HG03442 (cell line): ENCODE results near the gene IDUA.
"Not testable (repeated sequence)": the region's sequence is repeated elsewhere in the genome, so short reads cannot be mapped to it uniquely, and the experiment has no call there.

Experiments used
- ATAC-seq: cut with Tn5 transposase; IDR thresholded peaks from one replicate; pipeline ENCODE4 v1.9.1; 2021; ENCODE audit warnings: mild to moderate bottlenecking, moderate library complexity; ENCODE audit not compliant: unreplicated experiment

Gene IDUA

DNA sequence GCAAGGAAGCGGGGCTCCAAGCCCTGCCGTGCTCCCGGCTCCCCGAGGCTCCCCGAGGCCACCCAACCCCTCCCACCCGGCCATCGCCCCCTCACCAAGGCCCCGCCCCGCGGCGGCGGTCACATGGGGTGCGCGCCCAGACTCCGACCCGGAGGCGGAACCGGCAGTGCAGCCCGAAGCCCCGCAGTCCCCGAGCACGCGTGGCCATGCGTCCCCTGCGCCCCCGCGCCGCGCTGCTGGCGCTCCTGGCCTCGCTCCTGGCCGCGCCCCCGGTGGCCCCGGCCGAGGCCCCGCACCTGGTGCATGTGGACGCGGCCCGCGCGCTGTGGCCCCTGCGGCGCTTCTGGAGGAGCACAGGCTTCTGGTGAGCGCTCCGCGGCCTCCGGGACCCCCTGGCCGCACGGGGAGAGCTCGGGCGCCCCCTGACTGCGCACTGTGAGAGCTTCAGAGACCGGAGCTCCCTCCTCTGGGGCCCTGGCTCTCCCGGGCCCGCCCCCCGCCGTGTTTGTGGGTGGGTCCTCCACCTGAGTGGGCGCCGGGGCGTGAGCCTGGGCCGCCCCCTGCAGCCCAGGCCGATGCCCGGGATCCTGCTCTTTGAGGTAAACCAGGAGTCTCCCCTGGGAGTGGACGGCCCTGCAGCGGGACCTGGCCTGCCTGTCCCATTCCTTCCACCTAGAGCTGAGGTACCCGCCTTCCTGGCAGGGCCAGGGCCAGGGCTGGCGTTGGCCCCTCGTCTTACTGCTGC, at the start of gene IDUA:
TSS of gene IDUA (plus strand) at position 166 of the 745 bp plus-strand sequence. CDS start at position 207, 41 bp downstream.
- peak; percentile 66 for ATAC-seq

DNA sequence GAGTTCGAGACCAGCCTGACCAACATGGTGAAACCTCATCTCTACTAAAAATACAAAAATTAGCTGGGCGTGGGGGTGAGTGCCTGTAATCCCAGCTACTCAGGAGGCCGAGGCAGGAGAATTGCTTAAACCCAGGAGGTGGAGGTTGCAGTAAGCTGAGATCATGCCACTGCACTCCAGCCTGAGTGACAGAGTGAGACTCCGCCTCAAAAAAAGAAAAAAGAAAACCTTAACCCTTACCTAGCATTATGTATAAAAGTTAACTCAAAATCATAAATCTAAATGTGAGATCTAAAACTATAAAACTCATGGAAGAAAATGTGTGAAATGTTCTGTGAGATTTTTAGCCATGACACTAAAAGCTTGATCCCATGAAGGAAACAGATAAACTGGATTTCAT, 47.3 kb upstream of the IDUA start:
- ATAC-seq, result not testable (repeated sequence)

DNA sequence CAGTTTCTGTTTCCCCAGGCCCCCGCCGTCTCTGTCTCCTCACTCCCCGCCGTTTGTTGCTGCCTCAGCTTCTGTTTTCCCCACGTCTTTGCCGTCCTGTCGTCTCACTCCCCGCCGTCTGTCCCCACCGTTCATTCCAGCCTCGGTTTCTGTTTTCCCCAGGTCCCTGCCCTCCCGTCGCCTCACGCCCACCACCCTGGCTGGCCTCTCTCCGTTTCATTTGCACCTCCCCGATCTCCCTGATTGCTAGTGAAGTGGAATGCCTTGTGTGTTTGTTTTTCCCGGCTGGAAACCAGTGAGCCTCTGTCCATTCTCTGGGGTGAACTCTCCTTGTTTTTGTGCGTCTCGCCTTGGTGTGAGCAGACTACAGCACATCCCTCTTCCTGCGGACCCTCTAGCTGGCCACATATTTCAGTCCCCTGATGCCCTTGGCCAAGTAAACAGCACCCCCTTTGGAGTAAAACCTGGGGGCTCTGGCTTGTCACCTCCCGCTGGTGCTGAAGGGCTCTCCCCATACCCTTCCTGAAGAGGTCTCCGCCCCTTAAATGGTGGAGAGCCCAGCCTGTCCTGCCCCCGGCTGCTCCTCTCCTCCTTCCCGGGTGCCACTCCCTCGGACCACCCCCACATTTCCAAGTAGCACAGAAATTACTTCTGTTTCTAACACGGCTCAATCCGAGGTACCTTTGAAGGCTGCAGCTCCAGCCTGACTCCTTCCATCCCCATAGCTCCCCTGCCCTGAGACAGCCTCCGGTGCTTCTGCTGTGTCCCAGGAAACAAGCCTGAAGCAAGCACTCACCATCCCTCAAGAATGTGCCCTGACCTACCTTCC, 41.4 kb upstream of the IDUA start:
- no peak for ATAC-seq

DNA sequence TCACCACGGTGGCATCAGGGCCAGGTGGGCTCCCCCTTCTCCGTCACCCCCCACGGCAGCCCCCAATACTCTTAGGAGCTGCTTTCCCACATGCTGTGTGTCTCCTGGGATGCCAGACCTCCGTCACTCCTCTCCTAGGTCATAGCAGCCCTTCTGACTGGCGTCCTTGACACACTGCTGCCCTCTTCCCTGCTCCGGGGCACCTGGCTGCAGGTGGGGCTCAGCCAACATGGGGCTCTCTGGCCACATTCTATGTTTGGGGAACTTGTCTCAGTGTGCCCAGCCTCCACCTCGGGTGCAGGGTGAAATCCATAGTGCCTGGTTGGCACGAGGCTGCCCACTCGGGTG, 40.8 kb upstream of the IDUA start:
- ATAC-seq, result no peak

GRCh38 chr4:946517-947471, 40.0 kb upstream of the IDUA start:
- ATAC-seq, result no peak

GRCh38 chr4:947491-947971, 39.3 kb upstream of the IDUA start:
- no peak for ATAC-seq

DNA sequence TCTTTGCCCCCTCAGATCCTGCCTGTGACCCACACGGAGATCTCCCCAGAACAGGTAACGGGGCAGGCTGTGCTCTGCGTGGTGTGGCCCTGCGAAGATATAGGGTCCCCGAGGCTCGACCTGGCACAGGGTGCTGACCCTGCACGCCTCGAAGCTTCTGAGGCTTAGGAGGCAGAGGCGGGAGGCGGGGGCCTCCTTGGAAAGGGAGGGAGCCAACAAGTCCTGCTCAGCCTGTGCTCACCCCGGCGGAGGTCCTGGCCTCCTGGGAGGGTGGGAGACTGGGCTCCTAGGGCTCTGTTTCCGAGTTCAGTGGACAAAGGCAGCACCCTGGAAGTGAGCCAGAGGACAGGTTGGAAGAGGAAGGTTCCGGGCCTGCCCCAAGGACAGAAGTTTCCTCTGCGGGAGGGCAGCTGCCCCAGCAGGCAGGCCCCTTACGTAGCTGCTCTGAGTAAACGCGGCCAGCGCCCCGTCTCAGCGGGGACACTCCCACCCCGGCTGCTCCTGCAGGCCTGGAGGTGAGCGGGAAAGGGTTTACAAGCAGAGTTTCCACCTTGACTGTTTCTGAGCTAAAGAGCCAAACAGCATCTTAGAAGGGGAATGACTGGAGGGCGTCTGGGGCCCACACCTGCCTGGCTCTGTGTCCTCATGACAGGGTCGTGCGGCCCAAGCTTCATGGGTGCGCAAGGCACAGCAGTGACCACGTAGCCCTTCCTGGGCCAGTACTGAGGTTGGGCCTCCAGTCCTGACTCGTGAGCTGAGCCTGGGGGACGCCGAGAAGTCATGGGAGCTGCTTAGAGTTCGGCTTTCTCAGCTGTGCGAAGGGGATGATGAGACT, 38.5 kb upstream of the IDUA start:
- no peak for ATAC-seq

DNA sequence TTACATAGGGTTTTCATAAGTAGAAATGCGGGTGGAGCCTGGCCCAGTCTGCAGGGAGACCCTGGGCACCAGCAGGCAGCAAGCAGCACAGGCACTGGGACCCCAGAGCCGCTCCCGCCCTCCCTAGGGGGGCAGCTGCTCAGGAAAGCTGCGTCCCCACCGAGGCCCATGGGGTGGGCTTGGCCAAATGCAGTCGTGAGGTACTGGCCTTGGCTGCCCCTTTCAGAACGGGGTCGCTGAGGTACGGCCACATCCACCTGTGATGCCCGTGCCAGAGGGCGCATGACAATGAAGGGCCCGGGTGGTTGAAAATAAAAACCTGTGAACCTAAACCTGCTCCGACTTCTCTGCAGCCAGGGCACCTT, 37.9 kb upstream of the IDUA start:
- no peak for ATAC-seq

DNA sequence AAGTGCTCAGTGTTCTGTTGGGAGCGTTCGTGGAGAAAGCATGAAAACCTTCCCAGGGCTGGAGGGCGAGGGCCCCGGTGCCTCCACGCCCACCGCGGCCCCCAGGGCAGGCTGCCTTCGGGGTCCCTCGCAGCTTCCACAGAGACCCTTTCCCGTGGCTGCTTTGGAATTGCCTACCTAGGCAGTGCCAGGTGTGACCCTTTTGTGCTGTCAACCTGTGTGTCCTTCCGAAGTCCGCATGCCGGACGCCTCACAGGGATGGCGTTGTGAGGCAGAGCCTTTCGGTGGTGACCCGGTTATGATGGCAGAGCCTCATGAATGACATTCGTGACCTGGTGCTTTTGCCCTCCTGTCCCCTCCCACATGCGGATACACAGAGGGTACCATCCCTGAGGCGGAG, 37.2 kb upstream of the IDUA start:
- no peak for ATAC-seq

DNA sequence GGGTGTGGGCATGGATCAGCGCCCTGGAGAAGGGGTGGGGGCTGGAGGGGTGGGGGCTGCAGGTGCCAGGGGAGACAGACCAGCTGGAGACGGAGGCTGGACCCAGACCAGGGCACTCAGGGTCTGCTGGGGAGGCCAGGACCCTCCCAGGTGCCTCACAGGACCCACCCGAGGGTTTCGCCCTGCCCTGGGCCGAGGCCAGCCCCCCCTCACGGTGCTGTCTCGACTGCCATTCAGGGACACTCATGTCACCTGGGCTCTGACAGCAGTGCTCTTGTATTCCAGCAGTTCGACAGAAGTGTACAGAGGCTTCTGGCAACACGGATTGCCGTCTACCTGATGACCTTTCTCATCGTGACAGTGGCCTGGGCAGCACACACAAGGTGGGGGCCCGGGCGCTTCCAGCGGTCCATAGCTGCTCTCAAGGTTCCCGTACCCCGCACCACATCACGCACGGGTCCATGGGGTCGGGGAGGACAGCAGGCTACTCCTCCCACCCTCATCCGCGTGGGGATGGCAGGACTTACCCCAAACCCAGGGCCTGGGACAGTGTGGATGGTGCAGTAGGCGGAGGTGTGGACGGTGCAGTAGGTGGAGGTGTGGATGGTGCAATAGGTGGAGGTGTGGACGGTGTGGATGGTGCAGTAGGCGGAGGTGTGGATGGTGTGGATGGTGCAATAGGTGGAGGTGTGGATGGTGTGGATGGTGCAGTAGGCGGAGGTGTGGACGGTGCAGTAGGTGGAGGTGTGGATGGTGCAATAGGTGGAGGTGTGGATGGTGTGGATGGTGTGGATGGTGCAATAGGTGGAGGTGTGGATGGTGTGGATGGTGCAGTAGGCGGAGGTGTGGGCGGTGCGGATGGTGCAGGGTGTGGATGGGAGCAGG, 36.5 kb upstream of the IDUA start:
- ATAC-seq, result no peak

- ATAC-seq, result no peak
These were observed 35.7 kb upstream of the IDUA start for GRCh38 chr4:951186-951585.

DNA sequence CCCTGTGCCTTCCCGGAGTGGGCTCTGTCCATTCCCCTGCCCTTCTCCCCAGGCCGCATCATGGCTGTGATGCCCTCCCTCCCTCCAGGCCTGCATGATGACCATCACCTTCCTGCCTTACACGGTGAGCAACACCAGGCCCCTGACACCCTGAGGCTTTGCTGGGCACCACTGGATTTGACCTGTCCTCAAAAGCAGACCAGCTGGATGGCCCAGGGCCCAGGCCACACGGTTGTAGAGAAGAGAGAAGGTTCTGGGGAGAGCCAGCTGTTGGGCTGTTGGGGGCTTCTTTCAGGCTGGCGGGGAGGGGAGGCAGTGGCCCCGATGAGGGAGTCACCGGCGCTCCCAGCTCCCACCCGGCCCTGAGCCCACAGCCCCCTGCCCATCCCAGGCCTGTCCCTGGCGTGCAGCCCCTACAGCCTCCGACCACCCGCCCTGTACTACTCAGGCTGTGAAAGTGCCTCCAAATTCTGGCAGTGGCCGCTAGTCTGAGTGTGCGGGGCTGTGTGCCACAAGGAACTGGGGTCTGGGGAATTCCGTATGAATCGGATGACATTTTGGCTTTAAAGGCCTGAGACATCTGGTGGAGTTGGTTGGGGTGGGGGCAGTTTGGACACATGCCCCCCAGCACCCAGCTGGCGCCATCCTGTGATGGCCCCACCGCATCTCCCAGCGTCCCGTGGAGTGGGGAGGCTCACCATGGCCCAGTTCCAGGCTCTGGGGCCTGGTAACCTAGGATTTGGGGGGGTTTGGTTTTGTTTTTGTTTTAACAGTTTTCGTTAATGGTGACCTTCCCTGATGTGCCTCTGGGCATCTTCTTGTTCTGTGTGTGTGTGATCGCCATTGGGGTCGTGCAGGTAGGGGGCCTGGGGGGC, 35.0 kb upstream of the IDUA start:
- ATAC-seq, result no peak

DNA sequence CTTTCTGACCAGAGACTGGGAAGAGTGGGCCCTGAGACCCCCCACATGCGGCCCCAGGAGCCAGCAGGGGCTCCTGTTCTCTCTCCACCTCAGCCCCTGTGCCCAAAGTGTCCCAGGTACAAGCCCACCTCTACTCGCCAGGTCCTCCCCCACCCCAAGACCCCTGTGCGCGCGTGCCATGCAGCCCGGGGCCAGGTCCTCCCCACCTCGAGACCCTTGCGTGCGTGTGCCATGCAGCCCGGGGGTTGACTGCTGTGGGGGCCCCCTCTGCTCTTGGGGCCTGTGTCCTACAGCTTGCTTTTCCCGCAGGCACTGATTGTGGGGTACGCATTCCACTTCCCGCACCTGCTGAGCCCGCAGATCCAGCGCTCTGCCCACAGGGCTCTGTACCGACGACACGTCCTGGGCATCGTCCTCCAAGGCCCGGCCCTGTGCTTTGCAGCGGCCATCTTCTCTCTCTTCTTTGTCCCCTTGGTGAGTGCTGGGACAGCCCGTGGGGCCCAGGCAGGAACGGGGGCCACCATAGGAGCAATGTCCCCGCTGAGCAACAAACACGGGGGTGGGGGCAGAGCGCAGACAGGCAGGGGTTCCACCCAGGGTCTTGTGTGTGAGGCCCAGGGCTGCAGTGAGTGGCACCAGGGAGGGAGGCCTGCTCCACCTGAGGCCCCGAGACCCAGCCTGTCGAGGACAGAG, 33.8 kb upstream of the IDUA start:
- no peak for ATAC-seq

DNA sequence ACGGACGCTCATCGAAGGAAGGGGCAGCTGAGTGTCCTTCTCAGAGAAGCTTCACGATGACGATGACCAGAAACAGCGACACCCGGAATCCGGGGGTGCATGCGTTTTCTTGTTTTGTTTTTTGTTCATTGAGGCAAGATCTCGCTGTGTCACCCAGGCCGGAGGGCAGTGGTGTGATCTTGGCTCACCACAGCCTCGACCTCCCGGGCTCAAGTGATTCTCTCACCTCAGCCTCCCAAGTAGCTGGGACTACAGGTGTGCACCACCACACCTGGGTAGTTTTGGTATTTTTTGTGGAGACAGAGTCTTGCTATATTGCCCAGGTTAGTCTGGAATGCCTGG, 33.3 kb upstream of the IDUA start:
- no peak for ATAC-seq

- no peak for ATAC-seq
These were observed 32.4 kb upstream of the IDUA start for GRCh38 chr4:954211-955020.

DNA sequence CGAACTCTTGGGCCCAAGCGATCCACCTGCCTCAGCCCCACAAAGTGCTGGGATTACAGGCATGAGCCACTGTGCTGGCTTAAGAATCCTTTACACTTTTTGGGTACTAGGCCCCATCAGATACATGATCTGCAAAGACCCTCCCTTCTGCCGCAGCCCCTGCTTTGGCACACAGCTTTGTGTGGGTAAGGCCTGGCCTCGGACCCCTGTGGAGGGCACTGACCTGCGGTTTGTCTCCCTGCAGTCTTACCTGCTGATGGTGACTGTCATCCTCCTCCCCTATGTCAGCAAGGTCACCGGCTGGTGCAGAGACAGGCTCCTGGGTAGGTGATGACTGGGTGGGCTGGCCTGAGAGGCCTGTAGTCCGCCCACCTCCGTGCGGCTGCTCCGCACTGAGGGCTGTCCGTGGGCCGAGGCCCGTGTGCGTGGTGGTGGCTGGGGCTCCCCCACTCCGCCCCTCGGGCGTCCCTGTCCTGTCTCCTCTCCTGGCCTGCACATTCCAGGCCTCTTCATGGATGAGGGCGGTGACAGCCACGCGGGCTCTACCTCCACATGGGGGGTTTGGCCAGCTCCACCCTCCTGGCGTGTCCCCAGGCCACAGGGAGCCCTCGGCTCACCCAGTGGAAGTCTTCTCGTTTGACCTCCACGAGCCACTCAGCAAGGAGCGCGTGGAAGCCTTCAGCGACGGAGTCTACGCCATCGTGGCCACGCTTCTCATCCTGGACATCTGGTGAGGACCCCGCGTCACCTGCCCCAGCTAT, 31.5 kb upstream of the IDUA start:
- no peak for ATAC-seq
